Activated CD8-positive, alpha-beta memory T cell treated with anti-CD3 and anti-CD28 coated beads for 4 hours (primary cell): Measurements from ENCODE around the gene HIBADH.

ENCODE experiments used
- DNase-seq, 2 donors: peaks; one replicate each; pipeline ENCODE4 v3.0.0-alpha.2; 2020; ENCODE audit warnings: low read depth in 2 of 2

The HIBADH gene

DNA sequence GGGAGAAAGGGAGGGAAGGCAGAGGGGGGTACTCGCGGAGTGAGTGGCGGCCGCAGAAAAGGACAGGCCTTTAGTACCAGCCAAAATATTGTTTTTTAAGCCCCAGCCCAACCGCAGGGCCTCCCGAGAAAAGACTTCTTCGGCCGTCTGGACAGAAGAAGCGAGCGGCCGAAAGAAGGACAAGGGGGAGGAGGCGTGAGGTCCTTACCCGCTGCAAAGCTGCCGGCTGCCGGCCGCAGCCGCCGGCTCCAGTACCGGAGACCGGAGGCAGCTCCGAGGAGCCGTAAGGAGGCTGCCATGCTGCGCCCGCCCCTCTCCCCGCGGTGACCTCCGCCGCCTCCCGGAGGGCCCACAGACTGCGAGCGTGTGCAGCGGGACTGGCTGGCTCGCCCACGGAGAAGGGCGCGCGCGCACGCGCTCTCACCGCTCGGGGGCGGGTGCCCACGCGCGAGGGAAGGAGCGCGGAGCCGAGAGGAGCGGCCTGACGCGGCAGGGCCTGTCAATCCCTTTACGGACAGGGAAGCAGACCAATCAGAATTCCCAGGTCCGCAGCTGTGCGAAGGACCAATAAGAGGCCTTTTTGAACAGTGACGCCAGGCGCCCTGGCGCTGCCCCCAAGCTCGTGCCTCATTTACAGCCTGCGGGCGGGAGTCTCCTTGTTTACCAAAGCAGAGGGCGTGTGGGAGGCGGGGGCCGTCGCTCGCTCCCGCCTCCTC is at the start of gene HIBADH:
Gene HIBADH (minus strand): TSS at position 394 of the 716 bp plus-strand sequence. CDS start 95 bp downstream, at position 299.
- peak; percentile 91 to 95 for DNase-seq

DNA sequence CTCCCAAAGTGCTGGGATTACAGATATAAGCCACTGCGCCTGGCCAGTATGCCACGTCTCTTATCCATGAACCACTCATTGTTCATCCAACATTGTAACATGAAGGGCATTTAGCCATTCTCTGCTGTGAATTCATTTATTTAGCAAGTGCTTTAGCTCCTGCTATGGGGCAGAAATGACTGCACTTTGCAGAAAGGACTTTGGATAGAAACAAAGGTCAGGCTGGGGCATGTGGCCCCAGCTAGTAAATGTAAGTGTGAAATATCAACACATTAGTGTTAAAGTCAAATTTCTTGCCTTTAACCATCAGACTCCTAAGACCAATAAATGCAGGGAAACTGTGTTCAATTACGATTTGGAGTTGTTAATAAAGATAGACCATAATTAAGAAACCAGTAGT is 49.5 kb upstream of the HIBADH start:
- no peak for DNase-seq

DNA sequence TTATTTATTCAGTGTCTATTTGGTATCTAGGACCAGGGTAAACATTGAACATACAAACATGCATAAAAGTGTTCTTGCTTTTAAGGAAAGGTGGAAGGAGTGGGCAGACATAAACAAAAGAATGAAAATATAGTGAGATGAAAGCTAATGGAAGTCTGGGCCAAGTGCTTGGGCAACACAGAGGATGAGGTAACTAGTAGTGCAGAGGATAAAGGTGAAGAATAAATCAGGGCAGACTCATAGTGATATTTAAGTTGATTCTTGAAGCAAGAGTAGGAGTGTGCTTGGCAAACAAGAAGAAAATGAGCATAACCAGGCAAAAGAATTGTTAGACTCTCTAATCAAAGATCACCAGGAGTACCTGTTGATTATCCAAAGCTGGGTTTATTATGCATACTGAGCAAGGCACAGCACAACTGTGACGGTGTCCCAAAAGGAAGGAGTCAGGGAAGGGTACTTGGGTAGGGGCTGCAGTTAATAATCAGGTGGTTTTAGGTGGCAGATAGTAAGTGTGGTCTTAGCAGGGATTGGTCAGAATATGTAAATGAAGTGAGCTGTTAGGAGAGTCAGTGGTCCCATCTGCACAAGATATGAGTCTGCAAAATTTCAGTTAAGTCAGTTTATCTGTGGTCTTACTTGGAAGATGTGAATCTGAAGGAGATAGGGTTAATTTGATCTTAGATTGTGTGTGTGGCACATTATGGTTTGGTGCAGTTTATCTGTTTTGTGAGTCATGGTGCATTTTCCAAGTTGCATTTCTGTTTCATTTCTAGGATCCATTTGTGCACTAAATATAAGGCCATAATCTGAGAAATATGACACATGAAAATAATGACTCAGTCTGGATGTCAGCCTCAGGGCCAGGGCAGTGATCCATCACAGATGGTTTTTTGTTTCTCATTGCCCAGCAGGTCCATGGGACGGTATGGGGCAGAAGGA is 46.7 kb upstream of the HIBADH start:
- DNase-seq, result no peak

DNA sequence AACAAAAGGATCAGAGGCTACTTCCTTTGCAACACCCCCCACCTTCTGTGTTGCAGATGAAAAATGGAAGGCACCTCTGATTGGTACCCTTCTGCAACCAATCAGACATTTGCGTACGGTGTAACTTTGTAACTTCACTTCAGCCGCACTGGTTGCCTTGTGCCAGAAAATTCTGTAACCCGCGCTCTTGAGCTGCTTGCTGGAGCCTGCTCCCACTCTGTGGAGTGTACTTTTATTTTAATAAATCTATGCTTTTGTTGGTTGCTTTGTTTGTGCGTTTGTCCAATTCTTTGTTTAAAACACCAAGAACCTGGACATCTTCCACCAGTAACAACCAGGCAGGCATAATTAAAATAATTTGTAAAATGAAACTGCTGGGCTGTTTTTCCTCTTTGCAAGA is 45.8 kb upstream of the HIBADH start:
- DNase-seq, result no peak

DNA sequence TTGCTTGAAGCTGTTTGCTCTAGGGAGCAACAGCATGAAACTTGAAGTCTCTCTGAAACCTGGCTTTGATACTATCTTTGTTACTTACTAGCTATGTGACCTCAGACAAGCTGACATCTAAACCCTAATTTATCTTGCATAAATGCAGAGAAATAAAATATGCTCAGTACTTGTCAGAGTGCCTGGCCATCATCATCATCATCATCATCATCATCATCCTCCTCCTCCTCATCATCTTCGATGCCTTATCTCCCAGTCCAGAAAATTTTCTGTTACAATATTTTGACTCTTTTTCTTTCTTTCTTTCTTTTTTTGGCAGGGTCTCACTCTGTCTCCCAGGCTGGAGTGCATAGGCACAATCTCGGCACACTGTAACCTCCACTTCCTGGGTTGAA is 42.5 kb upstream of the HIBADH start:
- DNase-seq, result no peak

DNA sequence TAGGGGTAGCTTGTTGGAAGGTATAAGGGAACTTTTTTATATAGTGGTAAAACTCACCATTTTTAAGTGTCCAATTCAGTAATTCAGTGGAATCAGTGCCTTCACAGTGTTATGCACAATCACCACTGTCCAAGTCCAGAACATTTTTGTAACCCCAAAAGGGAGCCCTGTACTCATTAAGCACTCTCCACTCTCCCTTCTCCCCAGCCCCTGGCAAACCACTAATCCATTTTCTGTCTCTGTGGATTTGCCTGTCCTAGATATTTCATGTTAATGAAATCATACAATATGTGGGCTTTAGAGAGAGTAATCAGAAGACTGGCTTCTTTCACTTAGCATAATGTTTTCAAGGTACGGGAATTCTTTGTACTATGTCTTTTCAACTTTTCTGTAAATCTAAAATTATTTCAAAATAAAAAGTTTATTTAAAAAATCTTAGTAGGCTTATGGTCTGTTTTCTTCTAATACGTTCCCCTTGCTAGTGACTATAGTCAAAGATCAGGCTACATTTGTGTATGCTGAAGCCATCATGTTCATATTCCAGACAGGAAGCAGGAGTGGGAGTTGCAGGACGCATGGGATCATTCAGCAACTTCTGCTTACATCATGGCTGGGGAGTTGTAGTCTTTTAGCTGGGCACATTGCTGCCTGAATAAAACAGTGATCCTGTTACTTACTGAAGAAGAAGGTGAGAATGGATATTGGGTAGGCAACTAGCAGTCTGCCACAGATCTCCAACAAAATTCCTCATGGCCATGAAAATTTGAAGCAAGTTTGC is 41.9 kb upstream of the HIBADH start:
- no peak for DNase-seq

DNA sequence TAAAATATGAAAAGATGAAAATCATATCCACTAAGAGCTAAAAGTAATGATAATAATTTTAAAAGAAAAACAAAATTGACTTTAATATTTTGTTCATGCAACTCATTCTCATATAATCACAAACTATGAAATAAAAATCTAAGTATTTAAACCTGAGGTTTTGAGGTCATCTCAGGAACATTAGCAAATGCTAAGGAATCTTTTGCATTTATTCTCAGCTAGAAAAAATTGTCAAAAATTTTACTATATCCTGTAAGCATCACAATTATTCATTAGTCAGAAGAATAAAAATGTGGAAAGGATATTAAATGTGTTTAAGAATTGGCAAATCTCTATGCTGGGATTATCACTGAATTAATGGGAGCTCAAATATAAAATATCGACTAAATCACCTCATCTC is 40.5 kb upstream of the HIBADH start:
- DNase-seq, result no peak

DNA sequence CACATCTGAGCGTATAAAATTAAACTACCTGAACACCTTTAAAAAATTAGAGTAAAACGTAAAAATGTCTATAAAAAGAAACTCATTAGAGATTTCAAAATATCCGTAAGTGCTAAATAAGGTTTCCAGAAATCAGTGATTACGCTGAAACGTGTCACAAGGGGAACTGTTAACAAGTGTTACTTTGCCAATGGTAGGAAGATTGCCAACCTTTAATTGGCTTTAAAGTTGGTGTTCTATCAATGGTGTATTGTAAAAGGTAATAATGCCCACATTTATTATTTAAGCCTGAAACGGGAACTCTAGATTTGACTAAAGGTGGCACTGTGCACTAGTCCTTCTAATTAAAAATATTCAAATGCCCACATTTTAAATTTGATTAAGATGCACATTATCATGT is 37.8 kb upstream of the HIBADH start:
- DNase-seq, result no peak

DNA sequence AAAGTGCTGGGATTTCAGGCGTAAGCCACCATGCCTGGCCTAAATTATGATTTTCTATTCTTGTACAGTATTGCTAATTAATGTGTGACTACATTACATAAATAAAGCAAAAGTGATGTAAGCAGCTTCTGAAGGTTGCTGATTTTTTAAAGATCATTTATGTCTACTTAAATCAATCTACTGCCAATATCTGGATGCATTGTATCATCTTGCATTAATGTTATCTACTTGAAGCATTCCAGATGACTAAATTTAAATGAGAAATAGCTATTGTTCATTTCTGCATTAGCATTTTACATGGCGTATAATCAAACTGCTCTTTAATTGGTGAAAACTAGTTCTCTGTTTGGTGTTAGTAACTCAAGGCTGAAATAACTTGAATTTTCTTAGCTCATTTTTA is 37.1 kb upstream of the HIBADH start:
- no peak for DNase-seq

DNA sequence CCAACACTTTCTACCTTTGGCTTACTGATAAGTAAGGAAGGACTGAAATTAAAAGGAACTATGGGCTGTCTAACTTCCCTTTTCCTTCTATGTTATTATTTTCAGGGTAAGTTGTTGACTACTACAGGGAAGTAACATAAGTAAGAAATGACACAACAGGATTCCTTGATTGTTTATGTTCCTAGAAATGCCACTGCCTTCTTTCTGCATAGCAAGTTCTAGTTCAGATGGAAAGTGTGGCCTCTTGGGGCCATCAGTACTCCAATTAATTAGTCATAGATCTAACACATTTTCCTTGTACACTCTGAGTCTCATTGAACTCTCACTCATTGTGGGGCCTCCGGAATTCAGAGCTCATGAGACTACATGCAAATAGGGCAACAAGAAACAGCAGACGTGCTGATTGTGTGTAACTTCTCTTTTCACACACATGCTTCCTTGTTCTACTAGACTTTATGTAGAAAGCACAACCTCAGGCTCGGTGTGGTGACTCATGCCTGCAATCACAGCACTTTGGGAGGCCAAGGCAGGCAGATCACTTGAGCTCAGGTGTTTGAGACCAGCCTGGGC is 35.3 kb upstream of the HIBADH start:
- no peak for DNase-seq

DNA sequence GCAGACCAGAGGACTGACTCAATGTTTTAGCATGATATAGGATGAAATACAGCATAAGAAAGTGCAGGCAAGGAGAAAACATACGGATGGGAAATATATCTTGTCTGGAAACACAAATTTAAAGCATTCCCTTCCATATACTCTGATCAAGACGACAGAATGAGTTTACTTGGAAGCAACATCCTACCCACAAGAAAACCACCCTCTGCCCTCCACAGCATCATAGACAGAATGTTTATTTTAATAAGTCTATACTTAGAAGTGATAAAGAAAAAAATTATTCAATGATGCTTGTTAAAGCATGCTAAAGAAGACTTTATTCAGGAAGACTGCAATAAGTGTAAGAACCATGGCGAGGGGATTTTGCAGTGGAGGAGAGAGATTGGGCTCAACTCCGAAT is 32.4 kb upstream of the HIBADH start:
- no peak for DNase-seq

DNA sequence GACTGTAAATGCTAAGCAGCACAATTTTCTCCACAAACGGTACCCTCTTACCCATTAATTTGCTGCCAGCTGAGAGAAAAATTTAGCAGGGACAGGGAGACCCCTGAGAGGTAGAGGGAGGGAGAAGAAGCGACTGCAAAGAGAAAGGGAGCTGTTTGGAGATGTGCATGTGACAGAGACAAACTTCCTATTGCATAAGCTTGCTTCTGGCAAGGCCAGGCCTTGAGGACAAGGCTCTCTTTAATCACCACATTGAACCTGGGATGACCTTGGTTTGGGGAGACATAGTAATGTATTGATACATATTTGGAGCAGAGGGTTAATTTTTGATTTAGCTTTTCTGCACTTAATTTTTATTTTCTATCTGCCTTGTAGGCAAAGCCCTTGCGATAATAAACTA is 31.1 kb upstream of the HIBADH start:
- DNase-seq, result no peak

DNA sequence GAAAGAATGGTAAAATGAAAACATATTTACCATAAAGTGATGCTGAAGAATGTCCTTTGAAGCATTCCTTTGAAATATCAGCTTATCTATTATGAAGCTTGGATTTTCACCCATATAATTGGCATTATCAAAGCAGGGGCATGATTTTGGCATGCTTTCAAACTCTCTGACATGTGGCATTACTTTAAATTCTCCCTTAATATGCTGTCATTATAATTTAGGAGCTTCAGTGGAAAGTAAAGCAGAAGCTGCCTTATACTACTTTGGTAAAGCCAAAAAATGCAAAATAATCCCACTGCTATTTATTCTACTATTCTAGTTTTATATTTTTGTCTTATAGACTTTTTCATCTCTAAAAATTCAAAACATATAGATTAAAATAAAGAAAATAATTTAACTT is 28.0 kb upstream of the HIBADH start:
- DNase-seq, result no peak

DNA sequence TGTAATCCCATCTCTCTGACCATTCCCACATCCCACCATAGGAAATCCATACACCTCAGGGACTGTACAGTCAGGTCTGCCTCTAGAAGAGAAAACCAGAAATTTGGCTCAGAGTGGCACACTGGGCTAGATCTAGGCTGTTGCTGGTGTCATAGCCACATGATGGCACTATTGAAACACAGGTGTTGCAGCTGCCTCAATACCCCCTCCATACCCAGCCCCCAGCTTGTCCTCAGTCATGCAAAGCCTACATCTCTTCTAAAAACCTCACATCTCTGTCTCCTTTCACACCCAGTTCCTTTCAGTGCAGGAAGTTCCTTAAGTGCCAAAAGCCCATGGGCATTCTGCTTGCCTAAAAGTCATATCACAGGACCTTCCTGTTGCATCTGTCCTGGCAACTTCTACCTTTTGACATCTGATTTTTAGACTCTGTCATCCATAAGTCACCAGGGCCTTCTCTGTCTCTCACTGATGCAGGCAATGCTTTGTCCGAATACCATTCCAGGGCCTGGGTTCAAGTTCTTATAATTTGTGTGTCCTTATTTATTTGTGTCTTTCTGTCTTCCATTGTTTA is 27.0 kb upstream of the HIBADH start:
- DNase-seq, result no peak

DNA sequence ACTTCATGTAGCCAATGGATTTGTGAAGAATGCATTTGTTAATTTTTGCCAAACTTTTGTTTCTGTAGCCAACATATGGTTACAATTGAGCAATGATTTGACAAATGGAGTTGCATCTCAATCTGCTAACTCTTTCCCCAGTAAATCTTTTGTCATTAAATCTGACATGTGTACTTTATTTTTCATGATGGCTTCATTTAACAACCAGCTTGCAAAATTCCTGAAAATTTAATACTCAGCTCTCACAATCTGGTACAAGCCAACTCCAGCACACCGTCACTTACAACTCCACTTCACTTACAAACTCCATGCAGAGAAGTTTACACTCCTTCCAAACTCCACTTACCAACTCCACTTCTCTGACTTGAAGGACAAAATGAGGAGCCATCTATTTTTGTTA is 26.5 kb upstream of the HIBADH start:
- no peak for DNase-seq

DNA sequence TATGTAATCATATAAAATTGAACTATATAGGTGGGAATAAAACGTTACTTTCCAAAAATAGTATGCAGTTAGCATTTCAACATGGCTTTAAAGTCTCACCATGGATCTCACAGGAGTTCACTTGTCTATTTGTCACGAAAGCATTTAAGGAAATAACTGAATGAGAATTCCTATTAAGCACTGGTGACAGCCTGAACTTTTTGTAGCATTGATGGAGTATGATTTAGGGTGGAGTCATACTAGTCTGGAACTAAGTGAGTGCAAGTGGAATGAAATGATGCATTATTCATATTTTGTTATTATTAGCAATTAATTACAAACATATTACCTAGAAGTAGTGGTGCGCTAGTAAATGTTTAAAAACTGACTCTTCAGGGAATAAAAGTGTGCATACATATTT is 26.0 kb upstream of the HIBADH start:
- DNase-seq, result no peak

DNA sequence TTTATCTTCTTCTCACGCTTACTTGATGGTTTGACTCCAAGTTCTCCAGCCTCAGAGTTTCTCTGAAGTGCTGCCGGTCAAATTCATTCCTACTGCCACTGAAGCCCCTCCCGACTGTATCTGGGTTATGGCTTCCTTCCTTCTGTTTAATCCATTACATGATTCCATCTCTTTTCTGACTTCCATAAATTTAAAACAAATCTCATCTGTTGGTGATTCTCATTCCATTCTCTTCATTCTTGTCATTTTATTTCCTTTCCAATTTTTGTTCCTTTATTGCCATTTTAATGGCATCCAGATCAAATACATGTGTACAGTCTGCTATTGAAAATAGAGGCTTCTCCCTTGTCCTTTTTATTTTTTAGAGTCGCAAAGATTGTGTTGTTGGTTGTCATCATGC is 25.4 kb upstream of the HIBADH start:
- DNase-seq, result no peak

DNA sequence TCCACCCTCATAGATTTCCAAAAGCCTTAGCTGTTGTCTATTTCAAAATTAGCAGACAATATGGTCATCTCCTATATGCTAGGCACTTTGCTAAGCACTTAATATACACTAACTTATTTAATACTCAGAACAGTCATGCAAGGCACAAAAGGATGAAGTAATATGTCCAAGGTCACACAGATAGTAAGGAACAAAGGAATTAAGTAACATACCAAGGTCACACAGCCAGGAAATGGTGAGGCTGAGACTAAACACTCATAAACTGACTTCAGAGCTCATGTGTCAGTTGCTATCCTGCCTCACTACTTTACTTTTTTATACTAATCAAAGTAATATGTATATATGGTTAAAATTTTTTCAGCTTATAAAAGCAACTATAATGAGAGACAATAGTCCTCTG is 23.6 kb upstream of the HIBADH start:
- no peak for DNase-seq

DNA sequence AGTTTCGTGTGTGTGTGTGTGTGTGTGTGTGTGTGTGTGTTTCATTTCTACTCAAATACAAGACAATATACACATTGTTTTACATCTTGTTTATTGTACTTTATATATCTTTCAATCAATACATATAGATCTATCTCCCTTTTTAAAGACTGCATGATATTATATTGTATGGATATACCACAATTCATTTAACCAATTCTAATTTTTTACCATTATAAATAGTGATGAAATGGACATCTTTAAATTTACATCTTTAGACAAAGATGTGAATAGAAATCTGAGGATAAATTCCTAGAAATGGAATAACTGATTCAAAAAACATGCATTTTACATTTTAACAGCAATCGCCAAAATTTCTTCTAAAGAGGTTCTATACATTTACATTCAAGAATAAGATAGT is 23.2 kb upstream of the HIBADH start:
- DNase-seq, result no peak

DNA sequence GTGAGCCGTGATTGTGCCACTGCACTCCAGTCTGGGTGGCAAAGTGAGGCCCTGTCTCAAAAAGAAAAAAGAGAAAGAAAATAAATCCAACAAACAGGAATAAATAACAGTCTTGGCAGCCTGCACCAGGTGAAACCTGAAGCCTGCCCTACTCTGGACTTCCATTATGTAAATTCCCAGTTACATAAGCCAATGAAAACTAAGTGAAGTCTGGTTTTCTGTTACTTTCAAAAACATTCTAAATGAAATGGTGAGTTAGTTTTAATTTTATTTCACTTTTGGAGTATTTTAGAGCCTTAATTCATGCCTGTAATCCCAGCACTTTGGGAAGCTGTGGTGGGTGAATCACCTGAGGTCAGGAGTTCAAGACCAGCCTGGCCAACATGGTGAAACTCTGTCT is 22.5 kb upstream of the HIBADH start:
- DNase-seq, result no peak

DNA sequence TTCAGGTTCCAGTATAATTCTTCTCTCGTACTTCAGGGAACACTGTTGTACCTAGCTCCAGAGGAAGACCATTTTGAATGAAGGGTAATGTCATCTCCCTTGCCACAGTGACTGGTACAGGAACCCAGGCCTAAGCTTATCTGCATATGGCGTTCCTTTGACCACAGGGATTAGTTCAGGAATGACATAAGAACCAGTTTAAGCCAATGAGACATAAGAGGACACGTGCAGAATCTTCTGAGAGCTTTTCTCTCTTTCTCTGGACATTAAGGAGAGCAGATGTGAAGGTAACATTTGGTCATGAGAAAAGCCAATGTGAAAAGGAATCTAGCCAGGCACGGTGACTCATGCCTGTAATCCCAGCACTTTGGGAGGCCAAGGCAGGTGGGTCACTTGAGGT is 21.8 kb upstream of the HIBADH start:
- no peak for DNase-seq

DNA sequence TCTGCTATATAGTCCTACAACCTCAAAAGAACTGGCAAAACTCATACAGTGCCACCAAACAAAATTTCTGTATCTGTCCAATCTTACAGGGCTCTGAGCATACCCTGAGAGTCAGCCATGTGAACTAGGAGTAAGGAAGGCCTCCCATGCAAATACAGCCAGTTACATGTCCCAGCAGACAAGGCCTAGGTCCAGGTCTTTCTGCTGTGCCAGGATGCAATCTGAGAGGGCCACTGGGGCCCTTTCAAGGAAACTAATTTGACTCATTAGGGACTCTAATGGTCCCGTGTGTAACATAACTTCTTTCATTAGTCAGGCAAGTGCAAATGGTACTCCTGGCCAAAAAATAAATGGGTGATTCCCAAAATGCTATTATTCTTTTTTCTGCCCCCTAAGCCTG is 17.9 kb upstream of the HIBADH start:
- no peak for DNase-seq
